GM18909 (cell line): Measurements from ENCODE around the gene MEI4.
"Not testable (repeated sequence)": the region's sequence is repeated elsewhere in the genome, so short reads cannot be mapped to it uniquely, and the experiment has no call there.

Source experiments
- ATAC-seq: cut with Tn5 transposase; IDR thresholded peaks from one replicate; pipeline ENCODE4 v1.9.1; 2021; ENCODE audit warnings: mild to moderate bottlenecking; ENCODE audit not compliant: unreplicated experiment, poor library complexity

The MEI4 gene

GRCh38 chr6:77652739-77653138 is at the start of gene MEI4:
Gene MEI4 (plus strand): TSS chr6:77653039. CDS start chr6:77690672, 37,633 bp downstream.
- ATAC-seq: no peak

- ATAC-seq: no peak
Measured at GRCh38 chr6:77604476-77604875, 48.4 kb upstream of the MEI4 start.

- ATAC-seq: no peak
Measured at GRCh38 chr6:77607004-77607403, 45.8 kb upstream of the MEI4 start.

GRCh38 chr6:77609106-77609505 is 43.7 kb upstream of the MEI4 start:
- ATAC-seq: no peak

- ATAC-seq: no peak
Measured at GRCh38 chr6:77619114-77619513, 33.7 kb upstream of the MEI4 start.

GRCh38 chr6:77620278-77620882 is 32.5 kb upstream of the MEI4 start:
- peak; percentile 63 for ATAC-seq

- no peak for ATAC-seq
Measured at GRCh38 chr6:77624515-77624914, 28.3 kb upstream of the MEI4 start.

GRCh38 chr6:77626426-77626825 is 26.4 kb upstream of the MEI4 start:
- ATAC-seq: no peak

- no peak for ATAC-seq
Measured at GRCh38 chr6:77630014-77630413, 22.8 kb upstream of the MEI4 start.

GRCh38 chr6:77633471-77633870 is 19.4 kb upstream of the MEI4 start:
- no peak for ATAC-seq

GRCh38 chr6:77633993-77634715 is 18.7 kb upstream of the MEI4 start:
- ATAC-seq: no peak

- no peak for ATAC-seq
Measured at GRCh38 chr6:77638129-77638830, 14.6 kb upstream of the MEI4 start.

GRCh38 chr6:77644102-77644705 is 8.6 kb upstream of the MEI4 start:
- ATAC-seq: no peak

- ATAC-seq: peak; percentile 52
Measured at GRCh38 chr6:77650098-77650663, 2.7 kb upstream of the MEI4 start.

GRCh38 chr6:77653816-77654215 is 977 bp downstream of the MEI4 start:
- no peak for ATAC-seq

- not testable (repeated sequence) for ATAC-seq
Measured at GRCh38 chr6:77655035-77655434, 2.2 kb downstream of the MEI4 start.

GRCh38 chr6:77656999-77657764 is 4.3 kb downstream of the MEI4 start:
- ATAC-seq: no peak

- no peak for ATAC-seq
Measured at GRCh38 chr6:77666340-77666739, 13.5 kb downstream of the MEI4 start.

- ATAC-seq: no peak
Measured at GRCh38 chr6:77666846-77667245, 14.0 kb downstream of the MEI4 start.

- ATAC-seq: no peak
Measured at GRCh38 chr6:77669913-77670312, 17.1 kb downstream of the MEI4 start.
